GM12891 (cell line): ENCODE results near the gene SLC9B1.

Source experiments
- PAX5 ChIP-seq: IDR thresholded peaks from 2 replicates; pipeline ENCODE4 v1.6.1; 2011; ENCODE audit warnings: low read length, moderate library complexity, mild to moderate bottlenecking; ENCODE audit not compliant: insufficient read depth, severe bottlenecking
- POLR2A ChIP-seq: IDR thresholded peaks from 2 replicates; pipeline ENCODE4 v1.6.1; 2011; ENCODE audit warnings: low read depth, low read length, control low read depth
- POLR2AphosphoS5 ChIP-seq: IDR thresholded peaks from 2 replicates; pipeline ENCODE4 v1.6.1; 2011; ENCODE audit warnings: low read depth, low read length, control low read depth
- POU2F2 ChIP-seq: IDR thresholded peaks from 2 replicates; pipeline ENCODE4 v1.6.1; 2011; ENCODE audit warnings: low read depth, mild to moderate bottlenecking, control low read depth, low read length, moderate library complexity
- SPI1 ChIP-seq: IDR thresholded peaks from 2 replicates; pipeline ENCODE4 v1.6.1; 2011; ENCODE audit warnings: low read depth, low read length, control low read depth
- TAF1 ChIP-seq: IDR thresholded peaks from 2 replicates; pipeline ENCODE4 v1.6.1; 2011; ENCODE audit warnings: low read depth, low read length, control low read depth

GRCh38 chr4:103032574-103032973, 13.1 kb upstream of the SLC9B1 start:
- no peak for TF ChIP-seq POLR2AphosphoS5
- TF ChIP-seq POLR2A: no peak
- TF ChIP-seq TAF1: no peak
- no peak for TF ChIP-seq POU2F2
- TF ChIP-seq PAX5: no peak
- no peak for TF ChIP-seq SPI1
